Right atrium auricular region (tissue), 2 donors: ENCODE data around the gene SPARC. TPM values are rescaled to one million over a fixed set of nuclear protein-coding genes. Genes with fewer than 3 reads are reported as not detected.

ENCODE experiments used
- DNase-seq: peaks from one replicate; pipeline ENCODE4 v3.0.0-alpha.2; 2019; ENCODE audit warnings: low spot score
- H3K27ac ChIP-seq, 2 donors: fragments of 200-600 bp; sonication (generic); 1 replicate in 1 of 2; 2 replicates in 1 of 2; pipeline ENCODE4 v1.5.1; 2016 to 2019
- H3K27me3 ChIP-seq, 2 donors: fragments of 200-600 bp; sonication (generic); one replicate each; pipeline versions ENCODE4 v1.5.1 to v1.6.0; 2017 to 2019
- H3K36me3 ChIP-seq: fragments of 200-600 bp; sonication (generic); one replicate; pipeline ENCODE4 v1.5.1; 2016
- H3K4me1 ChIP-seq, 2 donors: fragments of 200-600 bp; sonication (generic); one replicate each; pipeline versions ENCODE4 v1.5.1 to v1.6.0; 2017 to 2019
- H3K4me3 ChIP-seq, 2 donors: fragments of 200-600 bp; sonication (generic); 1 replicate in 1 of 2; 2 replicates in 1 of 2; pipeline ENCODE4 v1.5.1; 2017 to 2019; ENCODE audit warnings: mild to moderate bottlenecking in 1 of 2, moderate library complexity in 1 of 2
- H3K9me3 ChIP-seq, 2 donors: fragments of 200-600 bp; sonication (generic); one replicate each; pipeline ENCODE4 v1.5.1; 2019
- CTCF ChIP-seq, 2 donors: fragments of 200-600 bp; sonication (generic); IDR thresholded peaks; one replicate each; pipeline ENCODE4 v1.5.1; 2019; ENCODE audit warnings: antibody characterized with exemption in 2 of 2
- total RNA-seq, 2 donors: library from RNA; depleted of rRNA; stranded (reverse); fragments of >200 nt; gene quantifications; one replicate each; pipeline ENCODE4 v1.1.0, GENCODE V29; 2016

The SPARC gene
- total RNA-seq, 2 donors from 2014 or later = 292 to 567 TPM

- no peak for TF ChIP-seq CTCF (IDR thresholded peaks at IDR 0.05)
- no peak overlapping the region for H3K4me3 ChIP-seq
- DNase-seq = no peak
- H3K36me3 ChIP-seq = no peaks in the 10 kb centered on the region
- H3K4me1 ChIP-seq = no peaks in the 10 kb centered on the region
- H3K9me3 ChIP-seq = no peaks in the 10 kb centered on the region
- H3K27me3 ChIP-seq = no peaks in the 10 kb centered on the region
- peak overlapping the region in 1 of 2 donors; percentile 6 for H3K27ac ChIP-seq
Measured at GRCh38 chr5:151708126-151708525, 21.4 kb upstream of the SPARC start.

- no peak for DNase-seq
- no peaks in the 10 kb centered on the region for H3K9me3 ChIP-seq
- H3K4me1 ChIP-seq = peaks cover 0 to 4% of the 10 kb centered on the region in 2 donors
- peak overlapping the region in 1 of 2 donors; percentile 6 for H3K27ac ChIP-seq
- H3K27me3 ChIP-seq = no peaks in the 10 kb centered on the region
- no peak for TF ChIP-seq CTCF (IDR thresholded peaks at IDR 0.05)
- H3K36me3 ChIP-seq = no peaks in the 10 kb centered on the region
- H3K4me3 ChIP-seq = no peak overlapping the region
Measured at GRCh38 chr5:151707567-151707966, 20.9 kb upstream of the SPARC start.

- H3K4me3 ChIP-seq = no peak overlapping the region
- TF ChIP-seq CTCF (IDR thresholded peaks at IDR 0.05) = no peak
- H3K36me3 ChIP-seq = no peaks in the 10 kb centered on the region
- no peaks in the 10 kb centered on the region for H3K27me3 ChIP-seq
- DNase-seq = no peak
- H3K9me3 ChIP-seq = no peaks in the 10 kb centered on the region
- peaks cover 0 to 11% of the 10 kb centered on the region in 2 donors for H3K4me1 ChIP-seq
- no peak overlapping the region for H3K27ac ChIP-seq
Measured at GRCh38 chr5:151706906-151707305, 20.2 kb upstream of the SPARC start.

GRCh38 chr5:151703780-151704179 is 17.1 kb upstream of the SPARC start:
- Histone ChIP-seq H3K27me3 (no peaks in the 10 kb centered on the region), H3K36me3 (no peaks in the 10 kb centered on the region), H3K27ac (no peak overlapping the region), H3K4me3 (no peak overlapping the region), H3K4me1 (peaks cover 0 to 19% of the 10 kb centered on the region in 2 donors), H3K9me3 (no peaks in the 10 kb centered on the region)
- DNase-seq = no peak
- no peak for TF ChIP-seq CTCF (IDR thresholded peaks at IDR 0.05)

- no peaks in the 10 kb centered on the region for H3K36me3 ChIP-seq
- peaks cover 0 to 23% of the 10 kb centered on the region in 2 donors for H3K4me1 ChIP-seq
- H3K9me3 ChIP-seq = no peaks in the 10 kb centered on the region
- H3K27ac ChIP-seq = no peak overlapping the region
- H3K27me3 ChIP-seq = no peaks in the 10 kb centered on the region
- no peak for DNase-seq
- no peak for TF ChIP-seq CTCF (IDR thresholded peaks at IDR 0.05)
- H3K4me3 ChIP-seq = no peak overlapping the region
Measured at GRCh38 chr5:151703227-151703626, 16.5 kb upstream of the SPARC start.

- Histone ChIP-seq H3K4me1 (peaks cover 0 to 44% of the 10 kb centered on the region in 2 donors), H3K27me3 (no peaks in the 10 kb centered on the region), H3K4me3 (no peak overlapping the region), H3K27ac (no peak overlapping the region), H3K36me3 (no peaks in the 10 kb centered on the region), H3K9me3 (no peaks in the 10 kb centered on the region)
- TF ChIP-seq CTCF (IDR thresholded peaks at IDR 0.05) = no peak
- DNase-seq = no peak
Measured at GRCh38 chr5:151700820-151701219, 14.1 kb upstream of the SPARC start.
